Type B pancreatic cell (in vitro differentiated cells): ENCODE results near the gene ALPI. TPM values are rescaled to one million over a fixed set of nuclear protein-coding genes. Genes with fewer than 3 reads are reported as not detected.

Experiments
- DNase-seq: peaks from one replicate; pipeline ENCODE4 v3.0.0; 2021; ENCODE audit warnings: mixed read lengths; ENCODE audit not compliant: unreplicated experiment; ENCODE audit errors: extremely low spot score
- H3K27ac Mint-ChIP-seq: 2 replicates; pipeline ENCODE4 v1.8.0; 2021; ENCODE audit warnings: mild to moderate bottlenecking, mixed read lengths
- H3K27me3 Mint-ChIP-seq: 2 replicates; pipeline ENCODE4 v1.8.0; 2021; ENCODE audit warnings: mixed read lengths
- H3K36me3 Mint-ChIP-seq: 2 replicates; pipeline ENCODE4 v1.8.0; 2021; ENCODE audit warnings: mixed read lengths
- H3K4me1 Mint-ChIP-seq: one replicate; pipeline ENCODE4 v1.8.0; 2021; ENCODE audit warnings: mixed read lengths; ENCODE audit not compliant: unreplicated experiment
- H3K4me3 Mint-ChIP-seq: 2 replicates; pipeline ENCODE4 v1.8.0; 2021; ENCODE audit warnings: mild to moderate bottlenecking, mixed read lengths
- H3K9me3 Mint-ChIP-seq: 2 replicates; pipeline ENCODE4 v1.8.0; 2021; ENCODE audit warnings: mixed read lengths
- total RNA-seq: library from RNA; stranded (reverse); gene quantifications from 2 replicates; pipeline ENCODE4 v1.2.1, GENCODE V29; 2021; ENCODE audit warnings: low replicate concordance
- TF ChIP-seq, protein P1 (sequence below): fragments of 200-600 bp; sonication (generic); conservative IDR thresholded peaks from 2 replicates; pipeline ENCODE4 v1.5.0; 2021; ENCODE audit warnings: antibody characterized with exemption, mild to moderate bottlenecking

ALPI gene
- total RNA-seq, 1 donor from 2014 or later, result 1.5 TPM

DNA sequence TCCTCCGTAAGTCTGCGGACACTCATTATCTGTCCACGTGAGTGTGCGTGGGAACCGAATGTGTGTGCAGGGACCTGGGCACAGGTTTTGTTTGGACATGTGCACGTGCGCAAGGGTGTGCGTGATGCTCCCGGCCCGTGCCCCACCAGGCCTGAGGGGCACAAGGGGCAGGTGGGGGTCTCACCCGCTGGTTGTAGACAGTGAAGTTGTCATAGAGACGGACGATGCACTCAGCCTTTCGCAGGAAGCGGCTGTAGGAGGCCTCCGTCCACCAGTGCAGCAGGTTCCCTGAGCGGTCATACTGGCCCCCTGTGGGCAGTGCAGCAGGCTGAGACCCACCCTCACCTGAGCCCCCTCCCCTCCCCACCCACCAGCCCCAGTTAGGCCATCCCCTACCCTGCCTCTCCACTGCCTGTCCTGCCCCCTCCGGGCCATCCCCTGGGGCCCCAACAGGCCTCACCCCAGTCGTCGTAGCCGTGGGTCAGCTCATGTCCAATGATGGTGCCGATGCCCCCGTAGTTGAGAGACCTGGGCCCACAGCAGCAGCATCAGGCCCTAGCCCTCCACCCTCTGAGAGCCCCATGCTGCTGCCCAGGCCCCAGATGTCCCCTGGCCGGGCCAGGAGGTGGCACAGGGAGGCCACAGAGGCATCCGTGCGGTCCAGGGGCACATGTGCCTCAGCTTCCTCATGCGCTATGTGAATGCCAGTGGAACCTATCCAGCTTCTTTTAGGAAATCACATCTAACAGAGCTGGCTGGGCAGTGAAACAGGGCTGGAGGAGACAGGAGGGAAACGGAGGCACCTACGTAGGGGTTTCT lies 25.6 kb downstream of the ALPI start:
- Mint-ChIP-seq H3K27me3 (peaks cover 44% of the 10 kb centered on the region), H3K4me3 (no peak overlapping the region), H3K9me3 (no peaks in the 10 kb centered on the region), H3K27ac (no peak overlapping the region), H3K36me3 (no peaks in the 10 kb centered on the region), H3K4me1 (no peaks in the 10 kb centered on the region)
- TF ChIP-seq, protein P1, sequence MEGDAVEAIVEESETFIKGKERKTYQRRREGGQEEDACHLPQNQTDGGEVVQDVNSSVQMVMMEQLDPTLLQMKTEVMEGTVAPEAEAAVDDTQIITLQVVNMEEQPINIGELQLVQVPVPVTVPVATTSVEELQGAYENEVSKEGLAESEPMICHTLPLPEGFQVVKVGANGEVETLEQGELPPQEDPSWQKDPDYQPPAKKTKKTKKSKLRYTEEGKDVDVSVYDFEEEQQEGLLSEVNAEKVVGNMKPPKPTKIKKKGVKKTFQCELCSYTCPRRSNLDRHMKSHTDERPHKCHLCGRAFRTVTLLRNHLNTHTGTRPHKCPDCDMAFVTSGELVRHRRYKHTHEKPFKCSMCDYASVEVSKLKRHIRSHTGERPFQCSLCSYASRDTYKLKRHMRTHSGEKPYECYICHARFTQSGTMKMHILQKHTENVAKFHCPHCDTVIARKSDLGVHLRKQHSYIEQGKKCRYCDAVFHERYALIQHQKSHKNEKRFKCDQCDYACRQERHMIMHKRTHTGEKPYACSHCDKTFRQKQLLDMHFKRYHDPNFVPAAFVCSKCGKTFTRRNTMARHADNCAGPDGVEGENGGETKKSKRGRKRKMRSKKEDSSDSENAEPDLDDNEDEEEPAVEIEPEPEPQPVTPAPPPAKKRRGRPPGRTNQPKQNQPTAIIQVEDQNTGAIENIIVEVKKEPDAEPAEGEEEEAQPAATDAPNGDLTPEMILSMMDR, result no peak
- DNase-seq, result no peak

DNA sequence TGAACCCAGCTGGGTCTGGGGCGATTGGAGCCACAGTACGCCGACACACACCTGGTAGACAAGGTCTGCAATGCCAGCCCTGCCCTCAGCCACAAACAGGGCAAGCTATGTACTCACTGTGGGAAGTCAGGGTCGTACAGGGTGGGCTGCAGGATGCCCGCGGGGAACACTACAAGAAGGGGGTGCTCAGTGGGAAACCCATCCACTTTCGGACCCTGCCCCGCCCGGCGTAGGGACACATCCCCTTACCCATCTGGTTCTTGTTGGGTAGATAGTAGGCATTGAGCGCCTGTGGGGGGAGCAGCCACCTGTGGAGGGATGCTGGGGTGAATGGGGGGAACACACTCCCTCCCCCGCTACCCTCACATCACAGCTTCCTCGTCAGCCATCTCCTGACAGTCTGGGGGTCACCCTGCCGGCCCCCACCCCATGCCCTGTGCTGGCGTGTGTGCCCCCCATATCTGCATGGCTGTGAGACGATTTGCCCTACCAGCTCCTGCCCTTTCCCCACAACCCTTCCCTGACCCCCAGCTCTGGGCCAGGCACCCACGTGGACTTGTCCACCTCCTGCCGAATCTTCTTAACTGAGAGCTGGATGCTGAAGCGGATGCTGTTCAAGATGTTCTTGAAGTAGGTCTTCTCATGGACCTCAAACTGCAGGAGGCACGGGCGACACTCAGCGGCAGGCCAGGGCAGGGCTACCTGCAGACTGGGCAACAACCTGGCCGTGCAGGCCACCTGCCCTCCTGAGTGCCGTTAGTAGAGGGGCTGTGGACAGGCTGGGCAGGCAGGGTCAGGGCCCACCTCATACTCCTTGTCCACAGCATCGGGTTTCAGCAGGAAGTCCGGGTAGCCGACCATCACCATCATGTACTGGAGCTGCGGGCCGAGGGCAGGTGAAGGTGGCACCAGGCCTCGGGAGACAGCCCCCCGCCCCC lies 26.6 kb downstream of the ALPI start:
- Mint-ChIP-seq H3K27ac (no peak overlapping the region), H3K4me3 (no peak overlapping the region), H3K4me1 (no peaks in the 10 kb centered on the region), H3K36me3 (no peaks in the 10 kb centered on the region), H3K9me3 (no peaks in the 10 kb centered on the region), H3K27me3 (peaks cover 47% of the 10 kb centered on the region)
- TF ChIP-seq, protein P1, result no peak
- no peak for DNase-seq

DNA sequence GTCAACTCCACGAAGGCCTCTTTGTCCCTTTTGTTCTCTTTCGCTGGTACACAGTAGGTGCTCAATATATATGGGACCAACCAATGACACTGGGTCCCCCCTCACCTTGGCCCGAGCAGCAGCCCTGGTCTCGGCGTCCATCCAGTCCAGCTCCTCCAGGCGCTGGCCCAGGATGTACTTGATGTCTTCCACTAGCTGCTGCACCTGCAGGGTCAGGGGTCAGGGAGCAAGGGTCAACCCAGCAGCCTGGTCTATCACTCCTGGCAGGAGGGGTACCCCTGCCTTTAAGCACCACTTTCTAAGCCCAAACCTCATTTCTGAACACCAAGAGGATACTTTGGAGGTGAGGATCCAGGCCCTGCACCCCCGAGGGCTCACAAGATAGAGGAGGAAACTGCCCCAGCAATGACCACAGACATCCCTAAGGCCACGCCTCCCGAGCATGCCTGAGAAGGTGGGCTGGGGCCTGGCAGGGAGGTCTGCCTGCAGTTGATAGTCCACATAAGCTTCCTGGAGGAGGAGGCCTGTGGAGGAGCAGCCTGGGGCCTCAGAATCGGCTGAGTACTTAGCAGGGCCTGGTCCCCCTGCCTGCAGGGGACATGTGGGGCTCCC lies 27.5 kb downstream of the ALPI start:
- H3K36me3 Mint-ChIP-seq, result no peaks in the 10 kb centered on the region
- peaks cover 51% of the 10 kb centered on the region for H3K27me3 Mint-ChIP-seq
- TF ChIP-seq, protein P1, result no peak

DNA sequence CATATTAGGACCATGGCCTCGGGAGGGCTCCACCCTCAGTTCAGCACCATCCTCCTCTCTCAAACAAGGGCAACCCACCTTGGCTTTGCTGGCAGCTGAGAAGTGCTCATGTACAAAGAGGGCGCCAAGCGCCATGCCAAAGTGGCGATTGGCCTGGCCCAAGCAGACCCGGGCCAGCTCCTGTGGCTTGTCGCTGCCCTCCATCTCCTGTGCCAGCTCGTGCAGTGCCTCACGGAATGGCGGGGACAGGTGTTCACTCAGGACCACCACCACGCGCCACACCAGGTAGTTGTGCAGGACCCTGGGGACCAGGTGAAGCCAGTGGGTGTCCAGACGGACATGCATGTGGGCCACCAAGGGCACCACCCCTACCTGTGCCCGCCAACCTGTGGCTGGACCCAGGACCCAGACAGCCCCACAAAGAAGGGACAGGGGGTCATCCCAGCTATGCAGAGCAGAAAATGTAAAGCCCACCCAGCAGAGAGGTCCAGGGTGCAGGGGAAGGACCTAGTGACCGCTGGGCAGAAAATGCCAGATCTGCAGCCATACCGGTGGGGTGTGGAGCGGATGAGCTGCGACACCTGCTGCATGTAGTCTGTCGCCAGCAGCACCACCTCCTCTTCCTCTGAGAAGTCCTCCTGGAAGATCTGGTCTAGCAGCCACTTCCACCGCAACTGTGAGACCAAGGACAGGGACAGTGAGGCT lies 28.1 kb downstream of the ALPI start:
- Mint-ChIP-seq H3K27ac (no peak overlapping the region), H3K9me3 (no peaks in the 10 kb centered on the region), H3K36me3 (no peaks in the 10 kb centered on the region), H3K4me3 (no peak overlapping the region), H3K27me3 (peaks cover 58% of the 10 kb centered on the region), H3K4me1 (no peaks in the 10 kb centered on the region)
- no peak for DNase-seq
- TF ChIP-seq, protein P1, result no peak

More for the DNA sequence above, 27.5 kb downstream of the ALPI start:
- Mint-ChIP-seq H3K4me1 (no peaks in the 10 kb centered on the region), H3K4me3 (no peak overlapping the region), H3K27ac (no peak overlapping the region), H3K9me3 (no peaks in the 10 kb centered on the region)
- no peak for DNase-seq
